WERI-Rb-1 (cell line): ENCODE measurements around the gene SPAG9.

Experiments
- DNase-seq: peaks from one replicate; pipeline ENCODE4 v3.0.0-alpha.2; 2020
- H3K27ac ChIP-seq: fragments of 250-450 bp; sonication (Bioruptor Pico); 2 replicates; pipeline ENCODE4 v1.5.1; 2020; ENCODE audit warnings: mild to moderate bottlenecking, moderate library complexity
- H3K27me3 ChIP-seq: fragments of 250-450 bp; sonication (Bioruptor Pico); 2 replicates; pipeline ENCODE4 v1.5.1; 2021; ENCODE audit warnings: mild to moderate bottlenecking, low read depth, moderate library complexity; ENCODE audit not compliant: insufficient read depth, severe bottlenecking
- H3K36me3 ChIP-seq: fragments of 250-450 bp; sonication (Bioruptor Pico); 2 replicates; pipeline ENCODE4 v1.5.1; 2020; ENCODE audit warnings: mild to moderate bottlenecking, moderate library complexity
- H3K4me3 ChIP-seq: 2 replicates; pipeline ENCODE4 v1.5.1; 2011; ENCODE audit warnings: low read depth, mild to moderate bottlenecking, control low read depth, low read length
- H3K9me3 ChIP-seq: fragments of 250-450 bp; sonication (Bioruptor Pico); 2 replicates; pipeline ENCODE4 v1.5.1; 2021; ENCODE audit warnings: mild to moderate bottlenecking, moderate library complexity; ENCODE audit not compliant: severe bottlenecking
- CTCF ChIP-seq: IDR thresholded peaks from 2 replicates; pipeline ENCODE4 v1.5.1; 2011; ENCODE audit warnings: low read depth, mild to moderate bottlenecking, control low read depth, inconsistent platforms, low read length

Gene SPAG9

GRCh38 chr17:51120739-51121619, at the start of gene SPAG9:
Gene SPAG9, minus strand, starts transcription at chr17:51120868. Its CDS starts 212 bp downstream, at chr17:51120656.
- no peaks in the 10 kb centered on the region; the same call in 1 of the 2 replicates for H3K36me3 ChIP-seq
- no peak for TF ChIP-seq CTCF
- H3K4me3 ChIP-seq = peak within 1 kb of the TSS; percentile 94
- H3K27me3 ChIP-seq = no peaks in the 10 kb centered on the region
- DNase-seq = peak; percentile 97
- H3K9me3 ChIP-seq = no peaks in the 10 kb centered on the region
- H3K27ac ChIP-seq = peak within 1 kb of the TSS; percentile 89

- Histone ChIP-seq H3K4me3 (no peak overlapping the region), H3K27me3 (no peaks in the 10 kb centered on the region), H3K36me3 (peaks cover 69% of the 10 kb centered on the region), H3K27ac (no peak overlapping the region), H3K9me3 (no peaks in the 10 kb centered on the region)
- DNase-seq = no peak
- TF ChIP-seq CTCF = no peak
Measured at GRCh38 chr17:51169340-51169739, 48.7 kb upstream of the SPAG9 start.

GRCh38 chr17:51166987-51167931, 46.6 kb upstream of the SPAG9 start:
- TF ChIP-seq CTCF = peak; percentile 87
- H3K36me3 ChIP-seq = peaks cover 76% of the 10 kb centered on the region
- H3K9me3 ChIP-seq = no peaks in the 10 kb centered on the region
- peak overlapping the region; percentile 94 for H3K27ac ChIP-seq
- peak; percentile 75 for DNase-seq
- H3K27me3 ChIP-seq = no peaks in the 10 kb centered on the region
- H3K4me3 ChIP-seq = peak overlapping the region; percentile 93

GRCh38 chr17:51166198-51166986, 45.7 kb upstream of the SPAG9 start, which contains the start of gene NME2:
Gene NME2, plus strand, starts transcription at chr17:51166411. Its CDS starts 420 bp downstream, at chr17:51166831.
- Histone ChIP-seq H3K4me3 (peak within 1 kb of the TSS; percentile 93), H3K9me3 (no peaks in the 10 kb centered on the region)

More at GRCh38 chr17:51166198-51166986, 45.7 kb upstream of the SPAG9 start, which contains the start of gene NME2:
- Histone ChIP-seq H3K27ac (peak within 1 kb of the TSS; percentile 94), H3K27me3 (no peaks in the 10 kb centered on the region), H3K36me3 (peaks cover 76% of the 10 kb centered on the region)
- TF ChIP-seq CTCF = 0 out of 2 replicates have a peak, but pooled peaks have one; percentile 3
- peak; percentile 97 for DNase-seq
